GM12892 (cell line): ENCODE results near the gene USP48.
A peak's percentile ranks its signal among the peaks of the same experiment; 100 is the strongest.

Experiments
- DNase-seq: peaks from one replicate; pipeline ENCODE4 v3.0.0; 2011; ENCODE audit not compliant: insufficient read length
- FAIRE-seq: peaks from 2 replicates; lab custom pipeline; 2011; peaks lifted over from hg19 to GRCh38; lab: Jason Lieb, UNC
- POLR2A ChIP-seq: IDR thresholded peaks from 2 replicates; pipeline ENCODE4 v1.6.1; 2011; ENCODE audit warnings: low read depth, low read length, control low read depth
- POLR2AphosphoS5 ChIP-seq: IDR thresholded peaks from 2 replicates; pipeline ENCODE4 v1.6.1; 2011; ENCODE audit warnings: low read depth, low read length, control low read depth
- TAF1 ChIP-seq: IDR thresholded peaks from 2 replicates; pipeline ENCODE4 v1.6.1; 2011; ENCODE audit warnings: low read depth, mild to moderate bottlenecking, control low read depth, low read length, borderline replicate concordance

The USP48 gene

DNA sequence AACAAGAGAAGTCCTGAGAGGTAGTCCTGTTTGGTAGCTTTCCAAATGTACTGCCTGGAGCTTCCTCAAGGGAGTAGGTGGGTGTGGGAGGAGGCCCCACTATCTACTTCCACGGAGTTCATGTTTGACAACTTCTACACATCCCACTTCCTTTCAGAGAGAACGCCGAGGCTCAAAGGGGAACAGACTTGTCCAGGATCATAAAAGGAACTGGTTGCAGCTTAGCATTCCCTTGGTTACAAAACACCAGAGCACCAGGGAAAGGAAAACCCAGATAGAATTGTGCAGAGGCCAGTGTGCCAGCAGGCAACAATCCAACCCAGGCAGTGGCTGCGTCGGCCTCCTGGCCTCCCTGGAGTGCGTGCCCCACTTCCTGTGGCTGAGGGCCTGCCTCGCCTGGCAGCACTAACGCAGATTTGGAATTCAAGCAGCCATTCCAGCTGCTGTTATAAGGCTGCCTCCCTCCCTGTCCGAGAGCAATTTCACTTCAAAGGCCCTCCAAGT is 109.6 kb downstream of the USP48 start:
- FAIRE-seq: no peak
- no peak for TF ChIP-seq TAF1
- TF ChIP-seq POLR2AphosphoS5: peak; percentile 59; the same call in 1 of the 2 replicates
- no peak for TF ChIP-seq POLR2A
- no peak for DNase-seq

DNA sequence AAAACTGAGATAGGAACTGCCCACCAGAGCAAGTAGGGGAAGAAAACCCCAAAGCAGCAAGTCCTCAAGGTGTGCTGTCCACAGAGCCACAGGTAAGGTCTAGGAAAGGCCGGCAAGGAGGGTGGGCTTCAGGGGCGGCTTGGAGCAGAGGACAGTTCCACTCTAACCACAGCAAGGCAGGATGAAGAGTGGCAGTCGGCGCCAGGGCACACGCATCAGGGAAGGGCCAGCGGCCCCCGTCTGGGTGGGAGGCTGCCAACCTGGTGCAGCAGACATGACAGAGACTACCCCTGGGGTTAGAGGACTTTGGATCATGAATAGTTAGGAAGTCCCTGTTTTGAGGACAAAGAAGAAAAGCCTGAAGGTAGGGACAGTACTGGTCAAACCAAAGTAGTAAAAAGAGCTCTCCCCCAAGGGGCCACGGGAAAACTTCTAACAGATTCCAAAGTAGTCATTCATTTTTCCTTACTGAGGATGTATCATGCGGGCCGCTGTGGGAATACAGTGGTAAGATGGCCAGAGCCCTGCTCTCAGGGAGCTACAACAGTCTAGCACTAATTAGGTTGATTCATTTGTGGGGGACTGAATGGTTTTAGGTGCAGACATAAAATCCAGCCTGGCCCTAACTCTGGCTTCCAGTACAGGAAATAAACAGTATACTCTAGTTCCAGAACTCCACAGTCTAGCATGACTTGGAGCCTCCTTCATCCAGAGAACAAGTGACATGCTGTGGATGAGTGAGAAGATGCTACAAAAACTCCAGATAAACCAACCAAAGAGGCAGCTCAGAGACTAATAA is 110.3 kb downstream of the USP48 start:
- FAIRE-seq (no peak), DNase-seq (no peak)
- TF ChIP-seq TAF1 (no peak), POLR2A (no peak; the same call in 1 of the 2 replicates), POLR2AphosphoS5 (no peak)

DNA sequence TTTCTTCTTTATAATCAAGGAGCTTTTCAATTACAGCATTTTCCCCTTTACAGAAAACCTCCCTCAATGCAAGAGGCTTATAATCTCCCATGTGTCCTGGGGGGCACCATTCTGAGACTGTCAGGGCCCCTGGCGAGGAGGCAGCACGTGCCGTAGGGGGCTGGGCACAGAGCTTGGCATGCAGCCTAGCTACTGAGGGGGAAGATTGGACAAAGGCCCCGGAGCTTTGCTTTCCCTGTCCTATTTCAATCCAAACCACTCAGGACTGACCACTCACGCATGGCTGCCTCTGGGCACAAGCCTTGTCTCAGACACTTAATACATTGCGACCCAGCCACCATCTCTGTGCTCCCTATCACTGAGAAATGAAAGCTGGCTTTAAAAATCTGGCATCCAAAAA is 111.0 kb downstream of the USP48 start:
- DNase-seq (no peak), FAIRE-seq (no peak)
- TF ChIP-seq POLR2A: no peak
- TF ChIP-seq TAF1: no peak
- TF ChIP-seq POLR2AphosphoS5: no peak

DNA sequence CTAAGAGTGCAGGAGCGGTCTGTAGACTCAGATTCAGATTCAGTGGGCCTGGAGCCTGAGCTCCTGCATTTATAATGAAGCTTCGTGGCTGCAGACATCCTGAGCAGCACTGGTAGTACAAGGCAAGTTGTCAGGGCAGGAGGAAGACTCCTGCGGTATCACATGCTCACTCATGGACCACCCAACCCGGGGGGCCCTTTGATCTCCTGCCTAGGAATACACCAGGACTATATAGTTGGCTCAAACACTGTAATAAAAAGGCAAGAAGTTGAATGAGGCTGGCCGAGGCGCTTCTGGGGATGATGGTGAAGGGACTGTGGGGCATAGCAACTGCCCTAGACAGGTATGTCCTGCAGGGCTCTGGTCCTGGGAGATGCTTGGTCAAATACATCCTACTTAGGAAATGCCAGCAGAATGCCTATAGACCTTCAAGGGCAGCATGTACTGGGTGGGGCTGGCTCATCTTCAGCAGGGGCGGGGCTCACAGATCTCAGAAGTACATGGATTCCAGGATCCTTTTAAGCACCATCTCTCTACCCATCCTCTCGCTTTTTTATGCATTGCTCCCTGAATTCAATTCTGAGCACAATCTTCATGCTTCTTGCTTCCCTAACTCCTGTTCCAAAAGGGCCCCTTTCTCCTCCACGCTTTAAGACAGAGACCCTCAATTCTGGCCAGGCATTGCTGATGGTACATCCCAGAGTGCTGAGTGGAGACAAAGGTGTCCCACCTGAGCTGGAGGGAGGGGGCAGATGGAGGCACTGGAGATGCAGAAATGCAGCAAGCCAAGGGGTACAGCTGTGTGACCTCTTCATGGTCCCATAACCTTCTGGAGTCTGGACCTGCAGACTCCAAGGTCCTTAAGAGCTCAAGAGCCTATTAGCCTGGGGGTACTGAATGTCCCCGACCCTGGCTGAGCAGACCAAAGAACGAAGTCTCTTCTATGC is 111.7 kb downstream of the USP48 start:
- DNase-seq (no peak), FAIRE-seq (no peak)
- TF ChIP-seq TAF1 (no peak), POLR2A (no peak), POLR2AphosphoS5 (no peak)

DNA sequence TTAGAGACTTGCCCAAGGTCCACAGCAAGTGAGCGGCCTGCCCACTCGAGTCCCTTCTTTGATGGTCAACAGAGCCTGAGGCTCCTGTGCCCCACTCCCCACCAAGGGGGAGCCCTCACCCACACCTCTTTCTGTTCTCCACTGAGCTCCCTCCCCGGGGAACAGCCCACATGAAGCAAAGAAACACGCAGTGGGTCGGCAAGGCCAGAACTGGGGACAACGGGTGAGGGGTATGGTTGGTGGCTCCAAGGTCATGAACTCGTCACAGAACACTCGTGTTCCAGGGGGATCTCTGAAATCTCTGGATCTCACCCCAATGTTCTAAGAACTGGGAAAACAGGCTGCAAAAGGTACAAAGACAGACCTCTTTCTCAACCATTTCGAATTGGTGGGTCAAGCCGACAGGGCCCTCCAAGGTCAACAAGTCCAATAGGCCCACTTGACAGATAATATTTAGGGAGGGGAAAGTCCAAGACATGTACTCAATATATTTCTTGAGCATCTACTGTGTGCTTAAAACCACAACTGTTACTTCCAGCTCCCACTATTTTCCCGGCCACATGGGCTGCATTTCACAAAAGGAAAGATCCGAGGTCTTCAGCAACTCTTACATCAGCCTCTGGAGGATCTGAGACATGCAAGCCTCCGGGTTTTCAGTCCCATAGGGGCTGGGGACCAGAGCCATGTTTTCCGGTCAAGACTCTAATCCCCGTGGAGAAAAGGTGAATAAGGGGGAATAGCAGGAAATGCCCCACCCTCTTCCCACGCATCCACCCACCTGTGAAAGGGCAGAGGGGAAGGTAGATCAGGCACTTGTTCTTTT is 112.7 kb downstream of the USP48 start:
- no peak for DNase-seq
- FAIRE-seq: no peak
- TF ChIP-seq TAF1: no peak

DNA sequence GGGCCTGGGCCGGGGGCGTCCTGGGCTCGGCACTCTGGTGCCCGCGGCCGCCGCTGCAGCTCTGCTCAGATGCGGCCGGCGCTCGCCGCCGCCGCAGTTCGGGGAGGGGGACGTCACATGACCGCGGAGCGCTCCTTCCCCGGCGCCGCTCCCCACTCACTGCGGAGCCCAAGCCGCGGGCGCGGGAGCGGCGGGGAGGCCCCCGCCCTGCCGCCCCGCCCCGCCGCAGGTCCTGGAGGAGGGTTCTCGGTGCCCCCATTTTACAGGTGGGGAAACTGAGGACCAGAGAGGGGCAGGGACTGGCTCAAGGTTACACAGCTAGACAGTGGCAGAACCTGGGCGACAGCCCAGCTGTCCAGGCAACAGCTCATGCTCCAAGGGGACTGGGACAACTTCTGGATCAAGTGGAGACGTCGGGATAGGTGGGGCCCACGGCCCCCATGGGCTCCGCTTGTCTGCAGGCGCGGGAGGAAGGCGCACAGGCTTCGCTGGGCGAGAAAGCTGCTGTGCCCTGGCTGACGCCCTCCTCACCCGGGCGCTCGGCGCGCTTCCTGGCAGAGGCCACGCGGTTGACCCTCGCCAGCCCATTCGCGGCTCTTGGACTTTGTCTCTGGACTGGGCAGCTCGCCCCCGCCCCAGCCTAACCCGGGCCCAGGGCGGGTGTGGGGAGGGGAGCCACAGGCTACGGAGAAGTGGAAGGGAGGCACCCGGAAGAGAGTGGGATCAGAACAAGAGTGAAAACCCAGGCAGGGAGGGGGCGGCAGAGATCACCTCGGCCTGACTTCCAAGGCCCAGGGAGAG is 113.5 kb downstream of the USP48 start, which contains the start of gene RAP1GAP:
RAP1GAP (minus strand) TSS at position 100 of the 801 bp plus-strand sequence. CDS start 49,325 bp downstream, outside the sequence.
- FAIRE-seq (no peak), DNase-seq (no peak)
- TF ChIP-seq TAF1: no peak

DNA sequence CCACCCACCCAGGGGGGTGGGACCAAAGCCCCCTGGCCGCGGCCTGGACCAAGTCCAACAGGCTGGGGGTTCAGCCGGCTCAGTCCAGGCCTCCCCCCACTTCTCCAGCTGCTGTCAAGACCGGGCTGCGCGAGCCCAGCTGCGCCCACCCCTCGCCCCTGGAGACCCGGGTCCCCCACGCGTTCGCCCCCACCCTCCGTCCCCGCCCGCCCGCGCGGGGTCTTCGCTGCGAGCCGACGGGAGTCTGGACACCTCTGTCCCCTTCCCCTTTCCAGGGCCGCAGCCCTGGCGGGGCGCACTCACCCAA is 114.0 kb downstream of the USP48 start:
- DNase-seq: no peak
- no peak for FAIRE-seq
- TF ChIP-seq POLR2AphosphoS5 (no peak), POLR2A (no peak), TAF1 (no peak)

DNA sequence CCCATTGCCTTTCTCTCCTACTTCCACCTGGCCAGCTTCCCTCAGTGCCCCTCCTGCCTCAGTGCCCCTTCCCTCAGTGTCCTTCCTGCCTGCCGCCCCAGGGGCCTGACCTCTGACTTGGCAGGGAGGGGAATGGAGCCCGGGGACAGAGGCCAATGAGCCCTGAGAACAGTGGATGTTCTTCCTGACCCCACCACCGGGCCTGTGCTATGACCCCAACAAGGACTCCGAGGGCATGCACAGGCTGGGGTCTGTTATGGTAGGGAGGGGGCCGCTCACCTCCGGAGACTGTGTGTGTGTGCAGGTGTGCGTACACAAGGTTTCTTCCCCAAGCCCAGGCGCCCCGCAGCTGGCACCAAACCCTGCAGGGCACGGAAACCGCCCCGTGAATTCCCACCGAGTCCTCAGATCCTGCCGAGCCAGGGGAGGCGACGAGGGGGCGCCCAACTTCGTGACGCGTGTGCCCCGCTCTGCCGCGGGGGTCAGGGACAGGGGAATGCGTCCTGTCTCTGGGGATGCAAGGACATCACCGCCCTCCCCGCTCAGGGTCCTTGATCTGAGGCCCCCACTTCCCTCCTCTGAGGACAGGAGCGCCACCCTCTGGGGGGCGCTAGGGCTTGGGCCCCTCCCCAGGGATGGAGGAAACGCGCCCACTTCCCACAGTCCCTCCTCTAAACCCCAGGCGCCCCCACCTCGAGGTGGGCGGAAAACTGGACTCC is 114.6 kb downstream of the USP48 start:
- FAIRE-seq: no peak
- no peak for DNase-seq
- TF ChIP-seq TAF1: no peak
- no peak for TF ChIP-seq POLR2AphosphoS5
- no peak for TF ChIP-seq POLR2A

DNA sequence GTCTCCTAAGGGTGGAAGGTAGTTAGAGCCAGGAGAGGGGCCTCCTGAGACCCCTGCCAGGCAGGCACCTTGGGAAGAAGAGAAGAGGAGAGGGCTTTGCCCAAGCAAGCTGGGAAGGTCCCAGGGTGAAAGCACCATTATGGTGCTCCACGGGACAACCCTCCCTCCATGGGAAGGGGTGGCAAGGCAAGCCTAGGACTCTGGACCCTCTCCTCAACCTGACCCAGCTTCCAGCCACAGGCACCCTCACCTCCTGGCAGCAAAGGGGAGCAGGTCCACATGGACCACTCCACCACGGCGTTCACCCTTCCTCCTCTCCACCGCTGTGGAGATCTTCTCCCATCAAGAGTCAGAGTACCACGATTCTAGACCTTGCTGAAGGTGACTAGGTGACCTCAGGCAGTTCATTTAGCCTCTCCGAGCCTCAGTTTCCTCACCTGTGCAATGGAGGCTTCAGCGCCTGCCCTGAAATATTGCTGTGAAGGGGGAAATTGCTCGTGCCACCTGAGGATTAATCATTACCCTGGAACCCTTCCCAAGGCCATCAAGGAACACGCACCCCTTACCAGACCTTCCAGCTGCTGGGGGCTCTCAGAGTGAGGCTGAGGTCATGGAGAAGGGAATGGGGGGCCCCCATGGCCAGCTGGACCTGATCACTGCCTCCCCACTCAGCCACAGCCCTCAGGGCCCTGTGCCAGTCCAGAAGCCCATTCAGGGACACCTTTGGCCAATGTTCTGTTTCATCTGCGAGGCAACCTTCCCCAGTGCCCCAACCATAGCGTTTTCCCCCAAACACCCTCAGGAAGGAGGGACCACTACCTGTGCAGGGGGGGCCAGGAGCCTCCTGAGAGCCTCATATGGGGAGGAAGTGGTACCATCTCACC is 115.4 kb downstream of the USP48 start:
- FAIRE-seq (no peak), DNase-seq (no peak)
- TF ChIP-seq POLR2AphosphoS5 (no peak), TAF1 (no peak), POLR2A (no peak)
